ENCODE measurements around the gene PPP2R2B.
"Not testable (repeated sequence)": the region's sequence is repeated elsewhere in the genome, so short reads cannot be mapped to it uniquely, and the experiment has no call there.

The PPP2R2B gene

DNA sequence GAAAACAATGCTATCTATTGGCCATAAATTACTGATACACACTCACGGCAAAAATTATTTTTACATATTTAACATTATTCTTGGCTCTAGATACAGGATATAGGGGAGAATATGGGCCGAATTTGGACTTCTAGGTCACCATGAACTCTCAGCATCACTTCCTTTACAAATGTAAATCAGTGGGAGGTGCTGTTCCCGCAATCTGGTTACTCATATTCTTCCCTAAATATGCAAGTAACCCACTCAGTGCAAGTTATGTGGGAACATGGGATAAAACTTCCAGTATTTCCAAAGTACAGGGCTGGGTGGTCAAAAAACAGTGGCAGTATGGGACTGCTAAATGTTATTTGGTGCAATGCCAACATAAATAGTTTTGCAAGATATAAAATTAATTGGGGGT lies 145.6 kb downstream of the PPP2R2B start:
- no peak for DNase-seq (ENCODE audit: low read depth in 1 of 2, low spot score in 1 of 2)
- no peak for TF ChIP-seq JUND (IDR thresholded peaks at IDR 0.05; ENCODE audit: low read depth)
- in situ Hi-C loops (cut with HindIII; ENCODE audit: low pct_unique_long_range_greater_than_20kb, low sequenced_read_pairs) = no loop called here

DNA sequence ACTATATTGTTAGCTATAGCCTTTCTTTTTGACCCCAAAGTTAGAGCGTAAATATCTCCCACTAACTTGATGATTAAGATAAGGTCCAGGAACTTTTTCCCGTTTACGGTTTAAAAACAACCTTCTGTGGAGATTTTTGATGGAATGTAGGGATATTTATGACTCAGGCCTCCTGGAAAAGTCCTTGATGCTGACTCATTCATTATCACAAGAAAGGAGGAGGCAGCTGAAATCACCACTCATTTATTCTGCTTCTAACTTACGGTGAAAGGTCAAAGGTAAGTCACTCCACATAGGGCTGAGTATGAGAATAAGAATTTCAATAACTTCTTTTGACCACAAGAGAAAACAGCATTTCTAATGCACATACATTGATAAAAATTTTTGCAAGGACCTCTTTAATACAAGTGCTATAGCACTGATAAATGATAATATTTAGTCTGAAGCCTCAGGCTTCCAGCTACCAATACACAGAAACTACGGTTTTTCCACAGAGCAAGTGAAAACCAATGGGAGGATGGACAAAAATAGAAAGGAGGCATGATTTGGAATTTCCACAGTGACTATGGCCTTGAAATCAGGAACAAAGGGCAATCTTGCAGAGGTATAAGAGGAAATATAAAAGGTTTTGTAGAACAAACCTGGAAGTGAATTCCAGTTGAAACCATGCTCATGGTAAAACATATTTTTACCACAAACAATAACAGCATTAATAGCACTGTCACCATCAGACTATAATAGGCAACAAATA lies 146.5 kb downstream of the PPP2R2B start:
- no peak for TF ChIP-seq JUND (IDR thresholded peaks at IDR 0.05; ENCODE audit: low read depth)
- DNase-seq (ENCODE audit: low read depth in 1 of 2, low spot score in 1 of 2) = no peak
- in situ Hi-C loops (cut with HindIII; ENCODE audit: low pct_unique_long_range_greater_than_20kb, low sequenced_read_pairs) = no loop called here

DNA sequence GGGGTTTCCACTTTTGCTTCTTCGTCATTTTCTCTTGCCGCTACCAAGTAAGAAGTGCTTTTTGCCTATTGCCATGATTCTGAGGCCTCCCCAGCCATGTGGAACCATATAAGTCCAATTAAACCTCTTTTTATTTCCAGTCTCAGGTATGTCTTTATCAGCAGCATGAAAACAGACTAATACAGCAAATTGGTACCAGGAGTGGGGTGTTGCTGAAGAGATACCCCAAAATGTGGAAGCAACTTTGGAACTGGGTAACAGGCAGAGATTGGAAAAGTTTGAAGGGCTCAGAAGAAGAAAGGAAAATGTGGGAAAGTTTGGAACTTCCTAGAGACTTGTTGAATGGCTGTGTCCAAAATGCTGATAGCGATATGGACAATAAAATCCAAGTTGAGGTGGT lies 149.8 kb downstream of the PPP2R2B start:
- in situ Hi-C loops (cut with HindIII; ENCODE audit: low pct_unique_long_range_greater_than_20kb, low sequenced_read_pairs); DNase-seq (ENCODE audit: low read depth in 1 of 2, low spot score in 1 of 2): not testable (repeated sequence)

DNA sequence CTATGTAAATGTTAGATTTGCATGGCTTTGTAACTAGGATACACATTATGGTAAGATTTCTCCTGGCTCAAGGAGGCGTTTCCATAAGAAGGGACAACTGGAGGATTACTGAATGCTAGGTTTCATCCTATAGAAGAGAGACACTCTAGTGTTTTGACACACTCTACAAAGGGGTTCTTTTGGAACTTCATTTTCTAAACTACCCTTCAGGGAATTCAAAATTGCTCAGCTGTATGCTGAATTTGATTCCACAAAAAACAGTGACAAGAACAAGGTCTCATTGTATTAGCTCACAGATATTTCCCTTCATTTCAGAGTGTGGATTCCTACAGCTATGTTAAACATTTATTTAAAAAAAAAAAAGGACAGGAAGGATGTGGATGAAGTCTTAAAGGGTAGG lies 151.7 kb downstream of the PPP2R2B start:
- DNase-seq (ENCODE audit: low read depth in 1 of 2, low spot score in 1 of 2) = no peak
- no peak for TF ChIP-seq JUND (IDR thresholded peaks at IDR 0.05; ENCODE audit: low read depth)
- in situ Hi-C loops (cut with HindIII; ENCODE audit: low pct_unique_long_range_greater_than_20kb, low sequenced_read_pairs) = no loop called here

DNA sequence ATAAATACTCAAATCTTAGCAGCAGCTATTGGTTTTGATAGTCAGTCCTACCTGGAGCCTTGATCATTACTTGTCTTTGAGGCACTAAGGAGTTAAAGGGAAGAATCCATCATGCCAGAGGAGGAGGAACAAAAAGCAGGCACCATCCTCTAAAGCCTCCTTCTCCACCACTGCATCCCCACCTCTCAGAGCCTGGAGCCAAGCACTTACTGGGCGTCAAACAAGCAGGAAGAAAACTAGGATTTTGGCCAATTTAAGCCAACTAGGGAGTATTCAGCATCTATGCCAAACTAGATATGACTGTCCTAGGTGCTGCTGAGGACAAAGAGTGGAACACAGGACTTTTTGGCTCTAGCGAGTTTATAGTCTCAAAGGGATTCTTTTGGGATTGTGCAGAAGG lies 152.5 kb downstream of the PPP2R2B start:
- in situ Hi-C loops (cut with HindIII; ENCODE audit: low pct_unique_long_range_greater_than_20kb, low sequenced_read_pairs) = no loop called here
- no peak for DNase-seq (ENCODE audit: low read depth in 1 of 2, low spot score in 1 of 2)
- no peak for TF ChIP-seq JUND (IDR thresholded peaks at IDR 0.05; ENCODE audit: low read depth)

DNA sequence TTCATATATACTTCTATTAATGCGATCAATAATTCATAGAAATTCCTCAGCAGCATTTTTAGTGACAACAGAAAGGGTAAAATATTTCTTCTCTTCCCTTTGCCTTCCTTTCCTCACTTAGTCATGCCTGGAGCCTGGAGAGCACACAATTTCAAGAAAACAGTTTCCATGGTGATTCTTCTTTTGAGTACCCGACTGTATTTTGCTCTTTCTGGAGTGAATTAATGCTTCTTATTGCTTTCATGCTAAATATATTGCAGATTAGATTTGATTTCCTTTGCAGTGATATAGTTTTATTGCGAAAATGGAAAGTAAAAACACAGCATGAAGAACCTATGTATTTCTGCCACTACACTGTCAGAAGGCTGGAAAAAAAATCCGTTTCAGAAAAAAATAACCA lies 153.5 kb downstream of the PPP2R2B start:
- in situ Hi-C loops (cut with HindIII; ENCODE audit: low pct_unique_long_range_greater_than_20kb, low sequenced_read_pairs) = no loop called here
- DNase-seq (ENCODE audit: low read depth in 1 of 2, low spot score in 1 of 2) = no peak
- TF ChIP-seq JUND (IDR thresholded peaks at IDR 0.05; ENCODE audit: low read depth) = no peak

DNA sequence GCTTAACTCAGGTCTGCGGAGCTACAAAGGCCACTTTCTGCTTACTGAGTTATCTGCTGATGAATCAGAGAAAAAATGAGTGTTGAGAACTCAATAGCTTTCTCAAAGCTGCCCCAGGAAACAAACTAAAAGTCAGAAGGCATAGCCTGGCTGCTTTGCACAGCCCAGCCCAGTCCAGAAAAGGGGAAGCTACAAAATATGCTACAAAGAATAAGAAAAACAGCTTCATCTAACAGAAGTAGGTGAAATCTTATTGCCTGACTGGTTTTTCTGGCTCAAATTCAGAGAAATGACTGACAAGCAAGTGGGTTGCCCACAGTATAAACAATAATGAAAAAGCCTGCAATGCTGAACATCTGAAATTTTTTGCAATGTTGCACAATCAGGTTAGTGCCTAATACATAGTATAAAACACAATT lies 156.2 kb downstream of the PPP2R2B start:
- TF ChIP-seq JUND (IDR thresholded peaks at IDR 0.05; ENCODE audit: low read depth) = no peak
- no peak for DNase-seq (ENCODE audit: low read depth in 1 of 2, low spot score in 1 of 2)
- in situ Hi-C loops (cut with HindIII; ENCODE audit: low pct_unique_long_range_greater_than_20kb, low sequenced_read_pairs) = no loop called here

DNA sequence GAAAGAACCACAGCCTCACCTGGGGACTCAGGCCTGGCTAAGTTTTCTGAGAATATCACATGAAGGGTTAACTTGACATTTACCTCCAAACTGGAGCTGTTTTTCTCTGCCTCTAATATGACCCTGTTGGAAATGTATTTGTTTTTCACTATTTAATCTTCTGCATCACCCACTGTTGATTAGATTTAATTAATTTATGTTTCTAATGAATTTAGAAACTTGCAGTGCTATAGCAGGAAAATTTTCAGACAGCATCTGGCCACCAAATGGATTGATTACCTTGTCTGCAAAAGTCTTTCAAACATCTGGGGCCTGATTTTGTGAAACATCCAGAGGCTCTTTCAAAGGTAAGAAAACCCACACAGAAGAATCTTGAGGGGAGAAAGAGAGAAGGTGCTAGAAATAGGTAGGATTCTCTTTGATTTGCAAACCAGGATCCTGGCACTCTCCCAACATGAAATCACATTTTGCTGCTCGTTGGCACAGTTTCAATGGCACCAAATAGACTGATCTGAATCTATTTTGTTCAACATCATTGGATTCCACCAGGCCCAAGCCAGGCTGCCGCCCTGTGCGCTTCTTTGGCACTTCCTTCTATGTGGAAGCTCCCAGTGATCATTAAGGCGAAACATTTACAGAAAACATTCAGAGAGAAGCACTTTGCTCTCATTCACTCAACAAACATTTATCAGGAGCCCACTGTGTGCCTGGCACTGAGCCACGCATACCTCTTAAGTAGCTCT lies 157.3 kb downstream of the PPP2R2B start:
- no peak for TF ChIP-seq JUND (IDR thresholded peaks at IDR 0.05; ENCODE audit: low read depth)
- DNase-seq (ENCODE audit: low read depth in 1 of 2, low spot score in 1 of 2) = no peak
- in situ Hi-C loops (cut with HindIII; ENCODE audit: low pct_unique_long_range_greater_than_20kb, low sequenced_read_pairs) = no loop called here

DNA sequence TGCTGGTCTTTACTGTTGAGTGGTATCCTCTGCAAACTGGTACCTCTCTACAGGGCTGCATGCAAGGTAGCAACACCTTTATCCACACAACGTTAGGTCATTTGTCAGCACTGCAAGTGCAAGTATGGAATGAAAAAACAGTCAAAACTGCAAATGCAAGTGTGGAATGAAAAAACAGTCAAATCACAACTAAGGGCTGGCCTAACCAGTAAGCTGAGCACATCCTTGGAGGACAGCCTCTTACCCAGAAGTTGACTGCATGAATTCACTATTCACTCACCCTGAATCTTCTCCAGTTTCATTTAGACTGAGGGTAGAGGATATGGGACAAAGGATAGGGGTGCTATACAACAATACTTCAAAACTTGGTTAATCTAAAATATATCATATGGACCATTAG lies 158.4 kb downstream of the PPP2R2B start:
- in situ Hi-C loops (cut with HindIII; ENCODE audit: low pct_unique_long_range_greater_than_20kb, low sequenced_read_pairs) = no loop called here
- TF ChIP-seq JUND (IDR thresholded peaks at IDR 0.05; ENCODE audit: low read depth) = no peak
- DNase-seq (ENCODE audit: low read depth in 1 of 2, low spot score in 1 of 2) = no peak

DNA sequence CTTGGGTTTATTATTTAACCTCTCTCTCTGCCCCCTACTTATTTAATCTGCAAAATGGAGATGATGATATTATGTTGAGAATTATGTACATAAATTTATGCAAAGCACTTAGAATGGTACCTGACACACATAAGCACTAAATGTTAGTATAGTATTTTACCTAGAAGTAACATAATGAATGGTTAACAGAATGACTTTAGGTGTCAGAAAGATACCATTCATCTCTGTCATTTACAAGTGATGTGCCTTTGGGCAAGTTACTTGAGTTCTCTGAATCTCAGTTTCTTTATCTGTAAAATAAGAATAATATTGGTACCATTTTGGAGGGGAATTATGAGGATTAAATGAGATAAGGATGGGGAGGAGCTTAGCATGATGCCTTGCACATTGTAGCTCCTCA lies 159.4 kb downstream of the PPP2R2B start:
- no peak for DNase-seq (ENCODE audit: low read depth in 1 of 2, low spot score in 1 of 2)
- in situ Hi-C loops (cut with HindIII; ENCODE audit: low pct_unique_long_range_greater_than_20kb, low sequenced_read_pairs) = no loop called here
- no peak for TF ChIP-seq JUND (IDR thresholded peaks at IDR 0.05; ENCODE audit: low read depth)

DNA sequence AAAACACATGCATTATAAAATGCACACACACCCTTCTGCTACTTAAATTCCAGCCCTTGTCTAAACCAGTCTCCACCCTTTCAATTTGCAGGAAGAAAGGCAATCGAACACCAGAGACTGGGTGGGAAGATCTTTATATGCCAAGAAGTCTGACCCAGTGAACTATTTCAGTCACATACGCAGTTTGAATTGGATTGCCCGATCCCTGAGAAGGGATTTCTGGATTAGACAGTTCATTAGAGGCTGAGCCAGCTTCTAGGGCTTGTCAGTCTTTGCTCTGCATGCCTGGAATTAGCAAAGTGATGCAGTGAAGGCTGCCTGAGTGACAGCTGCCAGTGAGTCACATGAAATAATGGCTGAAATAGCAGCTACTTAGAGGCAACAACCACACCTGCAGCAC lies 159.9 kb downstream of the PPP2R2B start:
- in situ Hi-C loops (cut with HindIII; ENCODE audit: low pct_unique_long_range_greater_than_20kb, low sequenced_read_pairs) = no loop called here
- DNase-seq (ENCODE audit: low read depth in 1 of 2, low spot score in 1 of 2) = no peak
- no peak for TF ChIP-seq JUND (IDR thresholded peaks at IDR 0.05; ENCODE audit: low read depth)

DNA sequence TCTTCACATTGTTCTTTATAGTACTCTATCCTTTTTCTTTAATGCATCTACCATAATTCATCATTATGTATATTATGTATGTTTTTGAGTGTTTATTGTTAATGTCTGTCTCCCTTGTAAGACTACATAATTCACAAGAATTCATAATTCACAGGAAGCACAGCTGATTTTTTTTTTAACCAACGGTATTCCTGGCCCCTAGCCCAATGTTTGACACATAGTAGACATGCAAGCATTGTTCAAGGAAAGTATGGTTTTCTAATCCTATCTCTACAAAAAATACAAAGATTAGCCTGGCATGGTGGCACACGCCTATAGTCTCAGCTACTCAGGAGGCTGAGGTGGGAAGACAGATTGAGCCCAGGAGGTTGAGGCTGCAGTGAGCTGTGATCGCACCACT lies 160.6 kb downstream of the PPP2R2B start:
- in situ Hi-C loops (cut with HindIII; ENCODE audit: low pct_unique_long_range_greater_than_20kb, low sequenced_read_pairs) = no loop called here
- no peak for DNase-seq (ENCODE audit: low read depth in 1 of 2, low spot score in 1 of 2)
- TF ChIP-seq JUND (IDR thresholded peaks at IDR 0.05; ENCODE audit: low read depth) = no peak

DNA sequence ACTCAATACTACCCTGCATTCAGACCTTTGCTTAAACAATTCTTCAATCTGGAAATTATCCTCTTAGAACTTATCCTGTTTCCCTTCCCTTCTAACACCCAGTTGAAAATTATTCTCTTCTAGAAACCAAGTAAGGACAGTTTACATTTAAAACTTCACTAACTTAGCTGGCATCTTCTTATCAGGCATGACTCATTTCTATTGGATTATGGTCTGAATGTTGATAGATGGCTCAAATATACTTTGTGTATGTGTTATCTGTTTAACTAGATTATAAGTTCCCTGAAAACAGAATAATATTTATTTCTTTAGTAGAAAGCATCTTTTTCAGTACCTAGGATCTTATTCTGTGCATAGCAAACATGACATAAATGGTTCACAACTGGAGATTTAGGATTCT lies 161.9 kb downstream of the PPP2R2B start:
- no peak for DNase-seq (ENCODE audit: low read depth in 1 of 2, low spot score in 1 of 2)
- in situ Hi-C loops (cut with HindIII; ENCODE audit: low pct_unique_long_range_greater_than_20kb, low sequenced_read_pairs) = no loop called here
- no peak for TF ChIP-seq JUND (IDR thresholded peaks at IDR 0.05; ENCODE audit: low read depth)
